NCI-H146 (cell line): Measurements from ENCODE around the gene HES4.
"Not testable (repeated sequence)": the region's sequence is repeated elsewhere in the genome, so short reads cannot be mapped to it uniquely, and the experiment has no call there.

Experiments
- DNase-seq: peaks from one replicate; lab custom pipeline; 2025; lab: John Stamatoyannopoulos, UW

Gene HES4

DNA sequence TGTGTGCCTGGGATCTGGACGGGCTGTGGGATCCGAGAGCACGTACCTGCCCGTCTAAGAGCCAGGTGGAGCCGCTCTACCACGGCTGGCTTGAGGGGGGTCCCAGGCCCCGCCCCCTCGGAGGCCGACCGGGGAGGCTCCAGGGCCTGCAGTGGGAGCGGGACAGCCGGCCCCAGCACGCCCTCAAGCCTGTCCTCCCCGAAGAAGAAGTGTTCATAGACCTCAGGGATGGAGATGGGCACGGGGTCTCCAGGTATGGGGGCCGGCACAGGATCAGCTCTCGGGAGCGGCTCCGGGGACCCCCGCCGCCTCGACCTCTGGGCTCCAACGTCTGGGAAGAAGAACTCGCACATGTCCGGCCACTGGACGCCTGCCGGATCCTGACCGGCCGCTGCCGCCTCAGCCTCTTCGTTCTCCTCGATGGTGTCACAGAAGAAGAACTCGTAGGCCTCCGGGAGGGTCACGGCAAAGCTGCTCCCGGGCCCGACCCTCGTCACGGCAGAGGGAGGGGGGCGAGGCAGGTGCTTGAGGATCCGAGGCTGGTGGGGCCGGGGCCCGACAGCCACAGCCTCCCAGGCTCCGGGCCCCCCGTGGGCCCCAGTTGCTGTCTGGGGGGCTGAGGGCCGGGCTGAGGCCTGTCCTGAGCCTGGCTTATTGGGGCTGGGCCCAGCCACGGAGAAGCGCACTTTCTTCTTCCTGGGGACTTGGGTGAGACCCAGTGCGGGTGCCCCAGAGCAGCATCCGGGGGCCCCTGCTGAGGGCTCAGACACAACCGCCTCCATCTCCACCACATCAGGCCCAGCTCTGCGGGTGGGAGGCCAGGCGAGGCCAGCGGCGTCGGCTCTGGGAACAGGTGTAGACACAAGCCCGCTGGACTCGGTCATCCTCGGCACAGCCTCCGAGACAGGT is 20.8 kb downstream of the HES4 start:
- no peak for DNase-seq

GRCh38 chr1:978069-978834 is 21.6 kb downstream of the HES4 start:
- no peak for DNase-seq

- DNase-seq: not testable (repeated sequence)
Observed at GRCh38 chr1:976791-977190, 23.1 kb downstream of the HES4 start.

DNA sequence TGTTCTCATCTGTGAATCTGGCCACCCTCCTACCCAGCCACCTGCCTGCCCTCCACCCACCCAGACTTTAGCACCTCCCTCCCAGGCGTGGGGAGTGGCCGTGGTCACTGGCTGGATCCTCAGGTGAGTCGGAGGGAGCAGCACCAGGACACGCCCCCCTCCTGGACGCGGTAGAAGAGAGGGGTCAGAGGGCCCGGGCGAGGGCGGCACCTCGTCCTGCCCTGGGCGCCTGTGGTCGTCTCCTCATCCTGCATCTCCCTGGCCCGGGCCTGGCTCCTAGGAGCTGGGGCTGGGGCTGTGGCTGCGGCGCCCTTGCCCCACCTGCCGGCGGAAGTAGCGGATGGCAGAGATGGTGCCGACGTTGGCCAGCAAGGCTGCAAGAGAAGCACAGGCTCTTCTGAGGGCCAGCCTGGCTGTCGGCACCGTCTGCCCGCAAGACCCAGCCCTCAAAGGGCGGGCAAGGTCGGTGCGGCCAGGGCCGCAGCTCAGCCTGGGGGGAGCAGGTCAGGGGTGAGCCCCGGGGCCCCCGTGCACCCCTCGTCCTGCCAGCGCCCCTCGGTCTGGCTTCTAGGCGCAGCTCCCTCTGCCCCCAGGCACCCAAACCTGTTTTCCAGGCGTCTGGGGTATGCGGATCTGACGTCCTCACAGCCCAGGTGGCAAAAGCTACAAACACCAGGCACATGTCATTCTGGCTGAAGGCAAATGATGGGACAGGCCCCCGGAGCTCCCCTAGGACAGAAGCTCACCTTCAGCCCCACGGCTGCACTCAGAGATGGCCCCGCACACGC is 23.8 kb downstream of the HES4 start:
- DNase-seq: peak; percentile 52

- DNase-seq: no peak
Observed at GRCh38 chr1:975365-975764, 24.5 kb downstream of the HES4 start.

- no peak for DNase-seq
Observed at GRCh38 chr1:974687-975328, 25.1 kb downstream of the HES4 start.

- DNase-seq: no peak
Observed at GRCh38 chr1:974293-974640, 25.6 kb downstream of the HES4 start.

- no peak for DNase-seq
Observed at GRCh38 chr1:973459-974292, 26.2 kb downstream of the HES4 start.

DNA sequence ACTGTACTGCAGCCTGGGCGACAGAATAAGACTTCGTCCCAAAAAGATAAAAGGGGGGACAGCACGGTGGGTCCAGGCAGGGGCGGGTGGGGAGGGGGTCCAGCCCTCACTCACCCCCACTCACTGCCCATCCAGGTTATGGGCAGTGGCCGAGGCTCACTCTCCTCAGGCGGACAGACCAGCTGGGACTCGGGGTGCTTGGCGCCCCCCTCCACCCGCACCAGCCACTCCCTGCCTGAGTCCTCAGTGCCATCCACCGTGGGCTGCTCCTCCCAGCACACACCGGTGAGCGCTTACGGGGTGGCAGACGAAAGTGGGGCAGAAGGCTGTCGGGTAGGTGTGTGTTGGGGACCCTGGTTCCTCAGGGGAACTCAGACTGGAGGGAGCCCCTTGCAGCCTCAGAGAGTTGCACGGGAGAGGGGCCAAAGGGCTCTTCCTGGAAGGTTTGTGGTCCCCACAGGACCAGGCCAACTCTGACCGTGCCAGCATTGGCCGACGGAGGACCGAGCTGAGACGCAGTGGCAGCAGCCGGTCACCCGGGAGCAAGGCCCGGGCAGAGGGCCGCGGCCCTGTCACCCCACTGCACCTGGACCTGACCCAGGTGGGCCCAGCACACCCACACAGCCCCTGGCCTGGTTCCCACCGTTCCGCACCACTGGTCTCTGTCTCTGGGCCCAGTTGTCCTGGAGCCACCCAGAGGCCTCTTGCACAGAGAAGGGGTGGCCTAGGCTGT is 27.0 kb downstream of the HES4 start:
- DNase-seq: no peak

DNA sequence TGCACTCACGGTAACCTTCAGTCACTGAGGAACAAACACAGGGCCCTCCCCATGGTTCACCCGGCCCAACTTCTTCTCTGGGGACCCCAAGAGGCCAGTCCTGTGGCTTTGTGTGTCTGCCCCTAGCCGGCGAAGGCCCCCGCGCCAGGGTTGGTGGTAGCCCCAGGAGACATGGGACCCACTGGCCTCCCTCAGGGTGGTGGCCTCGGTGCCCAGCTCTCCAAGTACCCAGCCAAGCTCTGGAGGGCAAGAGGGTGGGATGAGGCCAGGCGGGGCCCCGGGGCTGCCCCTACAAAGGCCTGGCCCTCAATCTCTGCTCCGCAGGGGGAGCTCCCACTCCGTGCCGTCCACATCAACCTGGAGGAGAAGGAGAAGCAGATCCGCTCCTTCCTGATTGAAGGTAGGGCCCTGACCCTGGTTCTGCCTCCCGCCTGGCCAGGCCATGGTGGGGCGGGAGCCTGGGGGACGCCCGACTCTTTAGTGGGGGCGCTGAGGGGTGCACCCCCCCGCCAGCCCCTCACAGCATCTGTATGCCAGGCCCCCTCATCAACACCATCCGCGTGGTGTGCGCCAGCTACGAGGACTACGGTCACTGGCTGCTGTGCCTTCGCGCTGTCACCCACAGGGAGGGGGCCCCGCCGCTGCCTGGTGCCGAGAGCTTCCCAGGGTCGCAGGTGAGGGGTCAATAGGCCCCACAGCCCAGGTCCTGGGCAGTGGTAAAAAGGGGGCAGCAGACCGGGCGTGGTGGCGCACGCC is 28.0 kb downstream of the HES4 start:
- no peak for DNase-seq

DNA sequence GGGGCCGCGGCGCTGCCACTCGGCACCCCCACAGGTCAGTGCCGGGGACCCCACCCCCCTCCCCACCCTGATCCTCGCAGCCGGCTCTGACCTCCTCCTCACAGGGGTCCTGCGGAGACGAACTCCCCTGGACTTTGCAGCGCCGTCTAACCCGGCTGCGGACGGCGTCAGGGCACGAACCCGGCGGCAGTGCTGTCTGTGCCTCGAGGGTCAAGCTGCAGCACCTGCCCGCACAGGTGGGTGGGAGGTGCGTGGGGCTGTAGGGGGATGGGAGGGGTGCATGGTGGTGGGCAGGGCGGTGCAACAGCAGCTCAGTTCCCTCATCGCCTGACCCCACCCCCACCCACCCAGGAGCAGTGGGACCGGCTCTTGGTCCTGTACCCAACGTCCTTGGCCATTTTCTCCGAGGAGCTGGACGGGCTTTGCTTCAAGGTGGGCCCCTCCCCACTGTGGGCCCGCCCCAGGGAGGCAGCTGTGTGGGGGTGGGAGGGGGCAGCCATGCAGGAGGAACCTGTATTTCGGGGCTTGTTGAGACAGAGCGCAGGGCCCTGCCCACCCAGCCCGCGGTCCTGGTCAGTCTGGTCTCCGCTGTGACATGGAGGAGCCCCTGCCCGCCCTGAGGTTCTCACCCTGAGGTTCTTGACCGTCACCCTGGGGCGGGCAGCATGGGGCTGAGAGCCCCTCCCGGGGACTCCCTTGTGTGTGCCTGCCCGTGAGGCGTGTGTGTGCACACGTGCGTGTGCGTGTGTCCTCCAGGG is 28.7 kb downstream of the HES4 start:
- DNase-seq: no peak

GRCh38 chr1:970242-970972 is 29.5 kb downstream of the HES4 start:
- DNase-seq: no peak

DNA sequence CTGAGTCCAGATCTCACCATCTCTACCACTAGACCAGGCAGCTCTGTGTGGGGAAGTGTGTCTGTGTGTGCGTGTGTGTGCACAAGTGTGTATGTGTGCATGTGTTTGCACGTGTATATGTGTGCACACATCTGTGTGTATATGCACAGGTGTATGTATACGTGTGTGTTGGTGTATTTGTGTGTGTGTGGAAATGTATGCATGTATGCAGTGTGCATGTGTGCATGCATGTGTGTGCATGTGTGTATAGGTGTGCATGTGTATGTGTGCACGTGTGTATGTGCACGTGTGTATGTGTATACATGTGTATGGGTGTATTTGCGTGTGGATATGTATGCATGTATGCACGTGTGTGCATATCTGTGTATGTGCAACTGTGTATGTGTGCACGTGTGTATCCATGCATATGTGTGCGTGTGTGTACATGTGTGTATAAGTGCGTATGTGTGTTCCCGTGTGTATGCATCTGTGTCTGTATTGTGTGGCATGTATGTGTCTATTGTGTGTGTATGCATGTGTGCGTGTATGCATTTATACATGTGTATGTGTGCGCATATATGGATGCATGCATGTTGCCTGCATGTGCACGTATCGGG is 30.5 kb downstream of the HES4 start:
- DNase-seq: no peak

DNA sequence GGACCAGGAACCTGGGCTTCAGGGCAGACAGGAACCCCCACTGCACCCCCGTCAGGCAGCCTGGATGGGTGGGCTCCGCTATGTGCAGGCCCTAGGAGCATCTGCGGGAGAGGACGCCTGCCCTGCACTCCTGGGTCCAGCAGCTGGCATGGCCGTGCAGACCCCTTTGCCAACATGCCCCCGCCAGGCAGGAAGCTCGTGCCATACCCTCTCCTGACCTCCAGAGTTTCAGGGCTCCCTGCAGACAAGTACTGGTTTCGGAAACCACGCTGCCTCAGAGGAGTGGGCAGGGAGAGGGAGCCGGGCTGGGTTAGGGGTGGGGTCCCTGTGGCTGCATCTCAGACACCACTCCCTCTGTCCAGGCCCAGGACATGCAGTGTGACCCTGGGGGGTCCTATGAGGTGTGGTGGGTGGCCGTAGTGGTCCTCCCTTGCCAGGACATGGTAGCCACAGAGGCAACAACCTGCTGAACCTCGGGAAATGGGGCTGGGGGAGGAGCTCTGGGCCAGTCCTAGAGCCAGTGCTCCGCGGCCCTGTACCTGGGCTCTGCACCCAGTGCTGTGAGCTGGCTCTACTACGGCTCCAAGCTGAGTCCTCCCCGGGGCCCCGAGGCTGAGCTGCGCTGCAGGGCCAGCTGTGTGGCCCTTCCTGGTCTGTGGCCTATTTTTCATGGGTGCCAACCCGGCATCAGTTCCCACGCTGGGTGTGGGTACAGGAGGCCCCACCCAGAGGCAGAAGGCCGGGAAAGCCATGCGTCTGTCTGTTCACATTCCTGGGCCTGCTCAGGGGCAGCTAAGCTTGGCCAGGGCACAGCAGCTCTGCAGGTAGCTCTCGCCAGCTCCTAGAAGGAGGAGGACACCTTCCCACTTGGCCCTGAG is 32.2 kb downstream of the HES4 start:
- no peak for DNase-seq

DNA sequence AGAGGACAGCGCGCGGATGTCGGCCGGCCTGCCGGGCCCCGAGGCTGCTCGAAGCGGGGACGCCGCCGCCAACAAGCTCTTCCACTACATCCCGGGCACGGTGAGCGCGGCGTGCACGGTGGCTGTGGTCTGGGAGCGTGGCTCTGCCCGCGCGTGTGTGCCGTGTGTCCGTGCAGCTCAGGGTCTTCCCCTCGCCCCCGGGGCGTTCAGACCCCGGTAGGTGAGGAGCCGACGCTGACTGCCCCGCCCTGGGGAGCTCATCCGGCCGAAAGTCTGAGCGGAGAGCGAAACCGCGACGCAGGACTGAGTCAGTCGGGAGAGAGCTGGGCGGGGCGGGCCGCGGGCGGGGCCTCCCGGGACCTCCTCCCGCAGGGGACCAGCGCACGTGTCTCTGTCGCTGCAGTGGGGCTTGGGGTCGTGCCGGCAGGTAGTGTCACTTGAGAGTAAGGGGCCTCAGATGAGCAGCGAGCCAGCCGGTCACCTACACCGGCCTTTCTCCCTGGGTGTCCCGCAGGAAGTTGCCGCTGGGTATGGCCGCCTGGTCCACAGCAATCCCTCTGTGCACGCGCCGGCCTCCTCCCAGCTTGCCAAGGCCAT is 33.1 kb downstream of the HES4 start:
- DNase-seq: no peak

DNA sequence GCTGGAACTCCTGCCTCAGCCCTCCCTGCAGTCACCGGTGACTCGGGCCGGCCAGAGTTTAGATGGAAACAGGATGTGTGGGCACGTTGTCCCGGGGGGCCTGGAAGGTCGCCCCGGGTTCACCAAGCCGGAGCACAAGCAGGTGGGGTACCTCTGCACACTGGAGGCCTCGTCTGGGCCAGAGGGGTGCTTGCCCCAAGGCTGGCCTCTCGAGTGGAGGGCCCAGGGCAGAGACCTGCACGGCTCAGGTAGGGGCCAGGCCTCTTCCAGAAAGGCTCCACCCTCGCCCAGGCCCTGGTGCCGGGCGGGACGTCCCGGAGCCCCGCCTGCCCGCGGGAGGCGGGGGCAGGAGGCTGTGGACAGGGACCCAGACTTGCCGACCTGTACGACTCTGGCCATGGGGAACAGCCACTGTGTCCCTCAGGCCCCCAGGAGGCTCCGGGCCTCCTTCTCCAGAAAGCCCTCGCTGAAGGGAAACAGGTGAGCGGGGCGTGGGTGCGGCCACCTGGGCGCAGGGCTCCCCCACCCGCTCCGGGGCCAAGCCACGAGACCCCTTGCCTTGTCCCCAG is 33.7 kb downstream of the HES4 start, which contains the start of gene PLEKHN1:
TSS of gene PLEKHN1 (plus strand) at position 348 of the 569 bp plus-strand sequence. CDS start at position 398, 50 bp downstream.
- no peak for DNase-seq
